DMS53 treated with DMSO at 0.1 percent for 48 hours (cell line): ENCODE results near the gene TNFAIP6.
"Not testable (repeated sequence)": the region's sequence is repeated elsewhere in the genome, so short reads cannot be mapped to it uniquely, and the experiment has no call there.

Experiments used
- DNase-seq: peaks from one replicate; lab custom pipeline; 2025; ENCODE audit not compliant: unreplicated experiment; lab: John Stamatoyannopoulos, UW

TNFAIP6 gene

GRCh38 chr2:151417650-151418049 is 60.3 kb downstream of the TNFAIP6 start:
- DNase-seq: no peak

DNA sequence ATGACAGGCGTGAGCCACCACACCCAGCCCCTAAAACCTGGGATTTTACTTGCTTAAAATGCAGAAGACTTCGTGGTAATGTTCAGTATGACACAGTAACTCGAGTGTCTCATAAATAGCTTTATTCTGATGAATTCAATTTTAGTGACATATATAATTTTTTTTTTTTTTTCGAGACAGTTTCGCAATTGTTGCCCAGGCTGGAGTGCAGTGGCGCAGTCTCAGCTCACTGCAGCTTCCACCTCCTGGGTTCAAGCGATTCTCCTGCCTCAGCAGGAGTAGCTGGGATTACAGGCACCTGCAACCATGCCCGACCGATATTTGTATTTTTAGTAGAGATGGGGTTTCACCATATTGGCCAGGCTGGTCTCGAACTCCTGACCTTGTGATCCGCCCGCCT is 64.3 kb downstream of the TNFAIP6 start:
- not testable (repeated sequence) for DNase-seq

DNA sequence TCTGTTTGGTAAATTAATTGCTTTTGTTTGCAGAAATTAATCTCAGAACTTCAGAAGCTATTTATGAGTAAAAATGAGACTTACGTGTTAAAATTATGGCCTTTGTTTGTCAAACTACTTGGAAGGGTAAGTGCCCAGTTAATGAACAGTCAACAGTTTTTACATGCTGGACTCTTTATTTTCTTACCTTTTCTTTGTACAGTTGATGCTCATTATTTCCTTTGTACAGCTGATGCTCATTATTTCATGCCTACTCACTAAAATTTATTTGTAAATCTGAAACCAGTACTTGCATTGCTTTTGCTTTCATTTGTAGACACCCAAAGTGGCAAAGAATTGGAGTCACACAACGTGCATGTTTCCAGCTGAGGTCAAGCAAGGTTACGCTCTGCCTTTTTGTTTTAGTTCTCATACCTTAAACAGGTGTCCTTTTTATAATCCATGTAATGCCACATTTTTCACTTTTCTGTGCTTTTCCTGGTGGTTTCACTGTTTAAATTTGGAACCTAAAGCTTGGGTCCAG is 65.6 kb downstream of the TNFAIP6 start:
- no peak for DNase-seq

- no peak for DNase-seq
Observed at GRCh38 chr2:151423760-151424159, 66.4 kb downstream of the TNFAIP6 start.
